H1 (cell line): ENCODE results near the gene CEP250. TPM values are rescaled to one million over a fixed set of nuclear protein-coding genes. Genes with fewer than 3 reads are reported as not detected.
A peak's percentile ranks its signal among the peaks of the same experiment; 100 is the strongest.

Source experiments
- CTCF ChIA-PET: fragments of 300-600 bp; sonication (Branson Sonifier 250); formaldehyde crosslinking; loops from one replicate; lab custom pipeline; 2021; ENCODE audit not compliant: partially characterized antibody; lab: Charles Lee
- POLR2A ChIA-PET: fragments of 300-600 bp; sonication (Branson Sonifier 250); formaldehyde crosslinking; loops from one replicate; lab custom pipeline; 2021; ENCODE audit warnings: inconsistent platforms; ENCODE audit not compliant: partially characterized antibody; lab: Charles Lee
- DNase-seq, 2 experiments: peaks; one replicate each; pipeline versions ENCODE4 v3.0.0 to v3.0.0-alpha.2; 2010 to 2022; ENCODE audit warnings: low spot score in 2 of 2, low read depth in 1 of 2, mixed read lengths in 1 of 2
- FAIRE-seq: peaks from 2 replicates; lab custom pipeline; 2011; peaks lifted over from hg19 to GRCh38; lab: Jason Lieb, UNC
- H2AFZ ChIP-seq: 2 replicates; pipeline ENCODE4 v1.8.1; 2012; ENCODE audit warnings: low read length, inconsistent platforms
- H2AK5ac ChIP-seq: 2 replicates; pipeline ENCODE4 v1.6.1; 2013; ENCODE audit warnings: low read depth, low read length
- H2BK120ac ChIP-seq: replicated peaks from 2 replicates; pipeline ENCODE3; 2013; ENCODE audit warnings: low read depth, low read length, inconsistent platforms
- H2BK12ac ChIP-seq: 2 replicates; pipeline ENCODE4 v1.6.1; 2013; ENCODE audit warnings: low read depth, low read length
- H2BK15ac ChIP-seq: 2 replicates; pipeline ENCODE4 v1.6.1; 2013; ENCODE audit warnings: low read length
- H2BK20ac ChIP-seq: 2 replicates; pipeline ENCODE4 v1.6.1; 2013; ENCODE audit warnings: low read length
- H2BK5ac ChIP-seq: 2 replicates; pipeline ENCODE4 v1.6.1; 2013; ENCODE audit warnings: low read depth, low read length
- H3K14ac ChIP-seq: 2 replicates; pipeline ENCODE4 v1.6.1; 2013; ENCODE audit warnings: inconsistent platforms; ENCODE audit not compliant: insufficient read length
- H3K18ac ChIP-seq: 2 replicates; pipeline ENCODE4 v1.6.1; 2013; ENCODE audit warnings: low read length; ENCODE audit errors: extremely low read depth
- H3K23ac ChIP-seq: 2 replicates; pipeline ENCODE4 v1.6.1; 2013; ENCODE audit warnings: inconsistent platforms; ENCODE audit not compliant: insufficient read length
- H3K23me2 ChIP-seq: 2 replicates; pipeline ENCODE4 v1.6.1; 2013; ENCODE audit warnings: low read depth, low read length
- H3K27ac ChIP-seq: 2 replicates; pipeline ENCODE4 v1.6.1; 2011; ENCODE audit warnings: low read depth, low read length, inconsistent platforms
- H3K27me3 ChIP-seq, 4 experiments: replicated peaks in 1 of 4; 1 replicate in 1 of 4; 2 replicates in 3 of 4; pipeline versions ENCODE4 v1.6.1 to v1.8.1; 2011 to 2013; ENCODE audit warnings: low read length in 3 of 4, mild to moderate bottlenecking in 3 of 4, inconsistent platforms in 2 of 4, mixed read lengths in 2 of 4, moderate library complexity in 1 of 4; ENCODE audit not compliant: control insufficient read depth in 3 of 4, insufficient read depth in 3 of 4; ENCODE audit errors: extremely low read depth in 1 of 4
- H3K36me3 ChIP-seq, 4 experiments: 2 replicates each; pipeline versions ENCODE4 v1.6.1 to v1.8.1; 2011 to 2013; ENCODE audit warnings: mild to moderate bottlenecking in 4 of 4, low read length in 3 of 4, moderate library complexity in 2 of 4, control low read depth in 1 of 4, inconsistent platforms in 1 of 4; ENCODE audit not compliant: insufficient read depth in 4 of 4, control insufficient read depth in 2 of 4
- H3K4ac ChIP-seq: replicated peaks from 2 replicates; pipeline ENCODE3; 2013; ENCODE audit warnings: low read length, low read depth, mixed read lengths, inconsistent platforms; ENCODE audit not compliant: insufficient read length
- H3K4me1 ChIP-seq, 4 experiments: replicated peaks in 1 of 4; 1 replicate in 1 of 4; 2 replicates in 3 of 4; pipeline versions ENCODE4 v1.6.1 to v1.8.1; 2011 to 2013; ENCODE audit warnings: low read length in 3 of 4, inconsistent platforms in 2 of 4, mixed read lengths in 1 of 4; ENCODE audit not compliant: insufficient read depth in 4 of 4, control insufficient read depth in 3 of 4
- H3K4me2 ChIP-seq, 2 experiments: 2 replicates each; pipeline versions ENCODE4 v1.6.1 to v1.8.1; 2011 to 2013; ENCODE audit warnings: low read depth in 2 of 2, low read length in 2 of 2, control low read depth in 1 of 2, inconsistent platforms in 1 of 2, mild to moderate bottlenecking in 1 of 2; ENCODE audit not compliant: insufficient read depth in 1 of 2
- H3K4me3 ChIP-seq, 4 experiments: fragments of 200-600, 300-600 bp in 1 of 4; sonication (generic), shearing (Covaris generic), sonication (Bioruptor Twin) in 1 of 4; 2 replicates each; pipeline versions ENCODE4 v1.5.1 to v1.8.1; 2011 to 2016; ENCODE audit warnings: low read length in 4 of 4, low read depth in 3 of 4, control low read depth in 2 of 4, inconsistent platforms in 2 of 4, mild to moderate bottlenecking in 2 of 4, mixed read lengths in 1 of 4, moderate library complexity in 1 of 4; ENCODE audit not compliant: insufficient read depth in 2 of 4; ENCODE audit errors: extremely low read depth in 1 of 4
- H3K56ac ChIP-seq: replicated peaks from 2 replicates; pipeline ENCODE3; 2013; ENCODE audit warnings: low read depth, mild to moderate bottlenecking, mixed read lengths, low read length, inconsistent platforms; ENCODE audit not compliant: insufficient read length
- H3K79me1 ChIP-seq: 2 replicates; pipeline ENCODE4 v1.6.1; 2013; ENCODE audit warnings: low read depth, low read length, control low read depth
- H3K79me2 ChIP-seq, 2 experiments: 2 replicates each; pipeline versions ENCODE4 v1.6.1 to v1.8.1; 2012 to 2013; ENCODE audit warnings: low read length in 2 of 2, mild to moderate bottlenecking in 2 of 2, inconsistent platforms in 1 of 2; ENCODE audit not compliant: insufficient read depth in 2 of 2, control insufficient read depth in 1 of 2
- H3K9ac ChIP-seq, 4 experiments: replicated peaks in 1 of 4; 1 replicate in 1 of 4; 2 replicates in 3 of 4; pipeline versions ENCODE4 v1.6.1 to v1.8.1; 2011 to 2013; ENCODE audit warnings: low read depth in 3 of 4, low read length in 3 of 4, control low read depth in 2 of 4, mild to moderate bottlenecking in 2 of 4, moderate library complexity in 2 of 4, inconsistent platforms in 1 of 4; ENCODE audit errors: extremely low read depth in 1 of 4
- H3K9me3 ChIP-seq, 2 experiments: 2 replicates each; pipeline versions ENCODE4 v1.6.1 to v1.8.1; 2012 to 2013; ENCODE audit warnings: mild to moderate bottlenecking in 2 of 2, moderate library complexity in 2 of 2, control low read depth in 1 of 2, inconsistent platforms in 1 of 2, low read depth in 1 of 2, low read length in 1 of 2, mixed read lengths in 1 of 2; ENCODE audit not compliant: insufficient read depth in 2 of 2
- H4K20me1 ChIP-seq, 2 experiments: replicated peaks in 1 of 2; 2 replicates each; pipeline versions ENCODE3 to v1.8.1; 2011 to 2013; ENCODE audit warnings: inconsistent platforms in 2 of 2, low read length in 2 of 2, mild to moderate bottlenecking in 1 of 2; ENCODE audit not compliant: insufficient read depth in 2 of 2, control insufficient read depth in 1 of 2
- H4K5ac ChIP-seq: 2 replicates; pipeline ENCODE4 v1.6.1; 2013; ENCODE audit warnings: low read length, low read depth, mixed read lengths, inconsistent platforms; ENCODE audit not compliant: insufficient read length
- H4K8ac ChIP-seq: 2 replicates; pipeline ENCODE4 v1.8.0; 2013; ENCODE audit warnings: mild to moderate bottlenecking, moderate library complexity, low read length, inconsistent platforms; ENCODE audit not compliant: insufficient read depth; ENCODE audit errors: extremely low read depth
- H4K91ac ChIP-seq: replicated peaks from 2 replicates; pipeline ENCODE3; 2013; ENCODE audit warnings: low read length, mixed read lengths, inconsistent platforms; ENCODE audit not compliant: insufficient read length
- CHD2 ChIP-seq: IDR thresholded peaks from 2 replicates; pipeline ENCODE4 v1.6.1; 2012; ENCODE audit warnings: low read length, improper control_type of control experiment
- RAD21 ChIP-seq, 2 experiments: IDR thresholded peaks in 1 of 2; conservative IDR thresholded peaks in 1 of 2; 2 replicates each; pipeline ENCODE4 v1.6.1; 2011; ENCODE audit warnings: low read depth in 2 of 2, low read length in 2 of 2, improper control_type of control experiment in 1 of 2, inconsistent platforms in 1 of 2, mild to moderate bottlenecking in 1 of 2, moderate library complexity in 1 of 2
- TAF1 ChIP-seq: IDR thresholded peaks from 2 replicates; pipeline ENCODE4 v1.6.1; 2011; ENCODE audit warnings: mild to moderate bottlenecking, low read depth, low read length
- WGBS, 2 experiments: shearing (Covaris generic) in 1 of 2; methylation state at CpG; one replicate each; pipeline versions ENCODE4 v1.1.6 to v1.1.7; 2013 to 2015; ENCODE audit warnings: low lambda C conversion rate in 2 of 2, mixed read lengths in 2 of 2, inconsistent platforms in 1 of 2, low coverage in 1 of 2, missing lambda C conversion rate in 1 of 2; ENCODE audit not compliant: insufficient replicate concordance in 2 of 2, insufficient coverage in 1 of 2, insufficient read length in 1 of 2; ENCODE audit errors: extremely low coverage in 1 of 2, missing lambda C conversion rate in 1 of 2; 5-methylcytosine and 5-hydroxymethylcytosine counted together
- polyA plus RNA-seq, 7 experiments: library from polyadenylated mRNA; depleted of rRNA in 3 of 7; stranded (reverse) in 5 of 7; unstranded in 2 of 7; fragments of >200 nt in 5 of 7; fragments of 200-250 nt in 2 of 7; gene quantifications; 1 replicate in 5 of 7; 2 replicates in 1 of 7; 4 replicates in 1 of 7; pipeline versions ENCODE4 v1.2.1 to v1.2.3, GENCODE V29; 2011 to 2013; ENCODE audit warnings: missing spikeins in 2 of 7, mixed read lengths in 2 of 7
- total RNA-seq: library from RNA; stranded (reverse); fragmentation: NEBNext Ultra II Directional; extraction: Animal tissue kit (Norgen Biotek cat#: 25700); gene quantifications from 2 replicates; pipeline ENCODE4 v1.2.1, GENCODE V29; 2021
- TF ChIP-seq, protein P1 (sequence below): IDR thresholded peaks from 2 replicates; pipeline ENCODE4 v1.6.1; 2011; ENCODE audit warnings: low read depth, mild to moderate bottlenecking, low read length; ENCODE audit not compliant: insufficient read depth

Gene CEP250
- total and polyA plus RNA-seq, 2 of the 8 experiments (the other 6 are each of a cell fraction or from before 2014, with no cell fraction given) = 2.6 to 33.7 TPM

- no peak overlapping the region for H3K14ac ChIP-seq
- no peak overlapping the region for H3K23ac ChIP-seq
- H3K23me2 ChIP-seq = peaks cover 4% of the 10 kb centered on the region; the same call in 1 of the 2 replicates
- H4K5ac ChIP-seq = no peak overlapping the region
- ChIA-PET POLR2A (interaction anchor here (4.6 kb wide), 1 partner anchor 12 kb away, joined by 27 read pairs; no protein-coding TSS in a partner anchor), CTCF (no interaction called here)
- H3K27ac ChIP-seq = no peak overlapping the region
- no peaks in the 10 kb centered on the region for H3K27me3 ChIP-seq
- WGBS, 2 experiments = 90% methylated on average over 6 of the region's 6 CpGs; no CpG with 5 or more reads in 1 of the 2 experiments
- no peaks in the 10 kb centered on the region for H4K20me1 ChIP-seq
- no peak overlapping the region for H4K91ac ChIP-seq
- no peaks in the 10 kb centered on the region for H3K79me1 ChIP-seq
- H2BK20ac ChIP-seq = no peak overlapping the region
- no peak overlapping the region for H3K56ac ChIP-seq
- no peak overlapping the region for H2BK120ac ChIP-seq
- no peak overlapping the region for H2BK5ac ChIP-seq
- no peak overlapping the region for H2AK5ac ChIP-seq
- no peak for DNase-seq
- peaks cover under 1 to 5% (median 3%) of the 10 kb centered on the region in 4 experiments; a peak in 2 of 7 replicates for H3K4me1 ChIP-seq
- no peak for FAIRE-seq
- no peaks in the 10 kb centered on the region for H3K9me3 ChIP-seq
- H3K79me2 ChIP-seq = 0 out of 4 replicates have a peak, but pooled peaks cover 0 to 2% of the 10 kb centered on the region in 2 experiments
- H3K4ac ChIP-seq = peak overlapping the region; percentile 80
- no peak overlapping the region for H2BK15ac ChIP-seq
- no peak overlapping the region for H3K4me2 ChIP-seq
- H2AFZ ChIP-seq = no peak overlapping the region
- no peak overlapping the region for H2BK12ac ChIP-seq
- no peaks in the 10 kb centered on the region for H3K36me3 ChIP-seq
- no peak overlapping the region for H3K9ac ChIP-seq
- no peak overlapping the region for H3K18ac ChIP-seq
- H4K8ac ChIP-seq = no peak overlapping the region
- H3K4me3 ChIP-seq = no peak overlapping the region
- TF ChIP-seq, protein P1, sequence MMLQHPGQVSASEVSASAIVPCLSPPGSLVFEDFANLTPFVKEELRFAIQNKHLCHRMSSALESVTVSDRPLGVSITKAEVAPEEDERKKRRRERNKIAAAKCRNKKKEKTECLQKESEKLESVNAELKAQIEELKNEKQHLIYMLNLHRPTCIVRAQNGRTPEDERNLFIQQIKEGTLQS = no peak
- no peak for TF ChIP-seq CHD2
- no peak for TF ChIP-seq RAD21 (IDR thresholded peaks at IDR 0.05 in 1 of 2, conservative IDR thresholded peaks at IDR 0.05 in 1 of 2; ENCODE audit: low read depth in 2 of 2, low read length in 2 of 2)
- no peak for TF ChIP-seq TAF1
Observed at GRCh38 chr20:35451295-35451694, 4.1 kb upstream of the CEP250 start.
